ENCODE data around the gene BTAF1.
"Not testable (repeated sequence)": the region's sequence is repeated elsewhere in the genome, so short reads cannot be mapped to it uniquely, and the experiment has no call there.

The BTAF1 gene

GRCh38 chr10:91923371-91924211, at the start of gene BTAF1:
Gene BTAF1 (plus strand): TSS chr10:91923770. CDS start chr10:91924077, 307 bp downstream.
- peak; percentile 90 for DNase-seq

GRCh38 chr10:91875156-91875555, 48.4 kb upstream of the BTAF1 start:
- no peak for DNase-seq

- no peak for DNase-seq
These were observed 47.8 kb upstream of the BTAF1 start for GRCh38 chr10:91875779-91876178.

- DNase-seq: no peak
These were observed 43.9 kb upstream of the BTAF1 start for GRCh38 chr10:91879515-91880170.

GRCh38 chr10:91880310-91880709, 43.3 kb upstream of the BTAF1 start:
- no peak for DNase-seq

- no peak for DNase-seq
These were observed 39.8 kb upstream of the BTAF1 start for GRCh38 chr10:91883549-91884444.

- no peak for DNase-seq
These were observed 39.0 kb upstream of the BTAF1 start for GRCh38 chr10:91884536-91884935.

- no peak for DNase-seq
These were observed 38.0 kb upstream of the BTAF1 start for GRCh38 chr10:91885362-91886079.

GRCh38 chr10:91886954-91887271, 36.7 kb upstream of the BTAF1 start:
- DNase-seq: no peak

- peak; percentile 13 for DNase-seq
These were observed 36.1 kb upstream of the BTAF1 start for GRCh38 chr10:91887272-91888076.

- DNase-seq: no peak
These were observed 32.2 kb upstream of the BTAF1 start for GRCh38 chr10:91891125-91892001.

GRCh38 chr10:91893051-91893450, 30.5 kb upstream of the BTAF1 start:
- DNase-seq: no peak

GRCh38 chr10:91894261-91894685, 29.3 kb upstream of the BTAF1 start:
- not testable (repeated sequence) for DNase-seq

- DNase-seq: no peak
These were observed 27.3 kb upstream of the BTAF1 start for GRCh38 chr10:91896212-91896756.

GRCh38 chr10:91897421-91897820, 26.1 kb upstream of the BTAF1 start:
- DNase-seq: no peak

- DNase-seq: peak; percentile 79
These were observed 21.5 kb upstream of the BTAF1 start for GRCh38 chr10:91901784-91902677.

GRCh38 chr10:91907033-91907594, 16.5 kb upstream of the BTAF1 start:
- no peak for DNase-seq

GRCh38 chr10:91907914-91908336, 15.6 kb upstream of the BTAF1 start:
- no peak for DNase-seq
